ENCODE measurements around the gene CD93.

GRCh38 chr20:23117738-23118137 is 31.6 kb upstream of the CD93 start:
- TF ChIP-seq POLR2A (IDR thresholded peaks at IDR 0.05) (no peak), CTCF (IDR thresholded peaks at IDR 0.05) (no peak)
